Chondrocyte (in vitro differentiated cells): ENCODE results near the gene EPB41L5. TPM values are rescaled to one million over a fixed set of nuclear protein-coding genes. Genes with fewer than 3 reads are reported as not detected.

Source experiments
- DNase-seq: peaks from one replicate; pipeline ENCODE4 v3.0.0; 2021; ENCODE audit warnings: mixed read lengths, low spot score
- H3K27ac Mint-ChIP-seq: one replicate; pipeline ENCODE4 v1.8.0; 2021; ENCODE audit warnings: mild to moderate bottlenecking, moderate library complexity, mixed read lengths; ENCODE audit not compliant: unreplicated experiment
- H3K27me3 Mint-ChIP-seq: 2 replicates; pipeline ENCODE4 v1.8.0; 2021; ENCODE audit warnings: low read depth, mixed read lengths
- H3K36me3 Mint-ChIP-seq: 2 replicates; pipeline ENCODE4 v1.8.0; 2021; ENCODE audit warnings: low read depth, mixed read lengths
- H3K4me1 Mint-ChIP-seq: 2 replicates; pipeline ENCODE4 v1.8.0; 2021; ENCODE audit warnings: low read depth, mild to moderate bottlenecking, mixed read lengths
- H3K4me3 Mint-ChIP-seq: one replicate; pipeline ENCODE4 v1.8.0; 2021; ENCODE audit warnings: mild to moderate bottlenecking, moderate library complexity, mixed read lengths; ENCODE audit not compliant: unreplicated experiment
- H3K9me3 Mint-ChIP-seq: 2 replicates; pipeline ENCODE4 v1.8.0; 2021; ENCODE audit warnings: low read depth, mixed read lengths
- CTCF ChIP-seq: fragments of 200-600 bp; sonication (generic); IDR thresholded peaks from 2 replicates; pipeline ENCODE4 v1.5.0; 2021; ENCODE audit warnings: antibody characterized with exemption, mild to moderate bottlenecking, moderate library complexity
- total RNA-seq: library from RNA; stranded (reverse); gene quantifications from 3 replicates; pipeline ENCODE4 v1.2.1, GENCODE V29; 2021

EPB41L5 gene
- total RNA-seq, 1 donor from 2014 or later = 13.0 TPM

- H3K27ac Mint-ChIP-seq = no peak overlapping the region
- DNase-seq = peak; percentile 37
- no peaks in the 10 kb centered on the region for H3K36me3 Mint-ChIP-seq
- H3K4me1 Mint-ChIP-seq = no peaks in the 10 kb centered on the region
- no peaks in the 10 kb centered on the region for H3K9me3 Mint-ChIP-seq
- no peaks in the 10 kb centered on the region for H3K27me3 Mint-ChIP-seq
- H3K4me3 Mint-ChIP-seq = no peak overlapping the region
- TF ChIP-seq CTCF = no peak
Measured at GRCh38 chr2:120210270-120210693, 197.4 kb downstream of the EPB41L5 start.

GRCh38 chr2:120218181-120218580 is 205.3 kb downstream of the EPB41L5 start:
- peaks cover 12% of the 10 kb centered on the region for H3K9me3 Mint-ChIP-seq
- H3K36me3 Mint-ChIP-seq = peaks cover 13% of the 10 kb centered on the region
- no peak for DNase-seq
- peaks cover 22% of the 10 kb centered on the region for H3K4me1 Mint-ChIP-seq
- no peak overlapping the region for H3K27ac Mint-ChIP-seq
- no peaks in the 10 kb centered on the region for H3K27me3 Mint-ChIP-seq
- TF ChIP-seq CTCF = no peak
- H3K4me3 Mint-ChIP-seq = no peak overlapping the region

- H3K27me3 Mint-ChIP-seq = no peaks in the 10 kb centered on the region
- no peak for DNase-seq
- peaks cover 30% of the 10 kb centered on the region for H3K4me1 Mint-ChIP-seq
- peaks cover 12% of the 10 kb centered on the region for H3K9me3 Mint-ChIP-seq
- peaks cover 13% of the 10 kb centered on the region for H3K36me3 Mint-ChIP-seq
- no peak overlapping the region for H3K4me3 Mint-ChIP-seq
- no peak for TF ChIP-seq CTCF
- H3K27ac Mint-ChIP-seq = no peak overlapping the region
Measured at GRCh38 chr2:120219291-120219690, 206.4 kb downstream of the EPB41L5 start.

GRCh38 chr2:120219766-120220165 is 206.9 kb downstream of the EPB41L5 start:
- H3K4me1 Mint-ChIP-seq = peaks cover 30% of the 10 kb centered on the region
- no peak for DNase-seq
- no peaks in the 10 kb centered on the region for H3K27me3 Mint-ChIP-seq
- H3K9me3 Mint-ChIP-seq = peaks cover 12% of the 10 kb centered on the region
- H3K4me3 Mint-ChIP-seq = no peak overlapping the region
- no peak for TF ChIP-seq CTCF
- no peak overlapping the region for H3K27ac Mint-ChIP-seq
- H3K36me3 Mint-ChIP-seq = peaks cover 13% of the 10 kb centered on the region

GRCh38 chr2:120220756-120221155 is 207.9 kb downstream of the EPB41L5 start:
- no peak overlapping the region for H3K4me3 Mint-ChIP-seq
- DNase-seq = no peak
- H3K27ac Mint-ChIP-seq = no peak overlapping the region
- H3K4me1 Mint-ChIP-seq = peaks cover 30% of the 10 kb centered on the region
- H3K27me3 Mint-ChIP-seq = no peaks in the 10 kb centered on the region
- H3K9me3 Mint-ChIP-seq = peaks cover 12% of the 10 kb centered on the region
- H3K36me3 Mint-ChIP-seq = peaks cover 13% of the 10 kb centered on the region
- no peak for TF ChIP-seq CTCF
